Astrocyte (in vitro differentiated cells and primary cell): ENCODE measurements around the gene FN3K. TPM values are rescaled to one million over a fixed set of nuclear protein-coding genes. Genes with fewer than 3 reads are reported as not detected.

Source experiments
- DNase-seq: peaks from one replicate; pipeline ENCODE4 v3.0.0-alpha.2; 2010; ENCODE audit warnings: low read depth
- FAIRE-seq: peaks from 2 replicates; lab custom pipeline; 2011; peaks lifted over from hg19 to GRCh38; lab: Jason Lieb, UNC
- H2AFZ ChIP-seq: 2 replicates; pipeline ENCODE4 v1.6.0; 2012; ENCODE audit warnings: low read depth, low read length, inconsistent platforms
- H3K27ac ChIP-seq: 2 replicates; pipeline ENCODE4 v1.5.1; 2011; ENCODE audit warnings: low read depth, low read length, inconsistent platforms
- H3K27me3 ChIP-seq: 2 replicates; pipeline ENCODE4 v1.6.0; 2011; ENCODE audit warnings: low read length, inconsistent platforms; ENCODE audit not compliant: insufficient read depth
- H3K36me3 ChIP-seq: 2 replicates; pipeline ENCODE4 v1.5.1; 2011; ENCODE audit warnings: low read length, inconsistent platforms; ENCODE audit not compliant: insufficient read depth
- H3K4me1 ChIP-seq: 2 replicates; pipeline ENCODE4 v1.5.1; 2011; ENCODE audit warnings: low read length, inconsistent platforms; ENCODE audit not compliant: insufficient read depth
- H3K4me2 ChIP-seq: 2 replicates; pipeline ENCODE4 v1.6.0; 2012; ENCODE audit warnings: low read length, inconsistent platforms
- H3K4me3 ChIP-seq: 2 replicates; pipeline ENCODE4 v1.5.1; 2011; ENCODE audit warnings: low read depth, mild to moderate bottlenecking, low read length, inconsistent platforms; ENCODE audit not compliant: insufficient read depth
- H3K79me2 ChIP-seq: 2 replicates; pipeline ENCODE4 v1.6.0; 2012; ENCODE audit warnings: mild to moderate bottlenecking, low read length, inconsistent platforms; ENCODE audit not compliant: insufficient read depth
- H3K9ac ChIP-seq: 2 replicates; pipeline ENCODE4 v1.6.0; 2012; ENCODE audit warnings: mild to moderate bottlenecking, low read length, inconsistent platforms
- H3K9me3 ChIP-seq: 2 replicates; pipeline ENCODE4 v1.5.1; 2012; ENCODE audit warnings: low read depth, mild to moderate bottlenecking, low read length, inconsistent platforms; ENCODE audit not compliant: insufficient read depth
- H4K20me1 ChIP-seq: 2 replicates; pipeline ENCODE4 v1.6.0; 2012; ENCODE audit warnings: low read length, inconsistent platforms; ENCODE audit not compliant: insufficient read depth
- H3K27ac Mint-ChIP-seq: one replicate; pipeline ENCODE4 v1.8.0; 2021; ENCODE audit warnings: mild to moderate bottlenecking, mixed read lengths; ENCODE audit not compliant: unreplicated experiment
- H3K27me3 Mint-ChIP-seq: one replicate; pipeline ENCODE4 v1.8.0; 2021; ENCODE audit warnings: low read depth, mixed read lengths; ENCODE audit not compliant: unreplicated experiment
- H3K36me3 Mint-ChIP-seq: one replicate; pipeline ENCODE4 v1.8.0; 2021; ENCODE audit warnings: low read depth, mixed read lengths; ENCODE audit not compliant: unreplicated experiment
- H3K4me1 Mint-ChIP-seq: one replicate; pipeline ENCODE4 v1.8.0; 2021; ENCODE audit warnings: low read depth, mixed read lengths; ENCODE audit not compliant: unreplicated experiment
- H3K4me3 Mint-ChIP-seq: one replicate; pipeline ENCODE4 v1.8.0; 2021; ENCODE audit warnings: mild to moderate bottlenecking, moderate library complexity, mixed read lengths; ENCODE audit not compliant: unreplicated experiment
- H3K9me3 Mint-ChIP-seq: one replicate; pipeline ENCODE4 v1.8.0; 2021; ENCODE audit warnings: mild to moderate bottlenecking, mixed read lengths; ENCODE audit not compliant: unreplicated experiment
- CTCF ChIP-seq: IDR thresholded peaks from 2 replicates; pipeline ENCODE4 v1.5.1; 2011; ENCODE audit warnings: low read depth, mild to moderate bottlenecking, inconsistent platforms, low read length, moderate library complexity; ENCODE audit not compliant: insufficient read depth
- EZH2 ChIP-seq: IDR thresholded peaks from 2 replicates; pipeline ENCODE4 v1.6.1; 2012; ENCODE audit warnings: mild to moderate bottlenecking, low read length, inconsistent platforms; ENCODE audit not compliant: insufficient read depth
- total RNA-seq: library from RNA; stranded (reverse); gene quantifications from 2 replicates; pipeline ENCODE4 v1.2.1, GENCODE V29; 2021

The FN3K gene
- total RNA-seq, 1 donor from 2014 or later, result 4.1 TPM

- H3K27ac ChIP-seq, result no peak overlapping the region
- H3K27me3 ChIP-seq, result no peaks in the 10 kb centered on the region
- no peaks in the 10 kb centered on the region for H3K9me3 Mint-ChIP-seq
- H3K4me1 Mint-ChIP-seq, result peaks cover 1% of the 10 kb centered on the region
- no peak overlapping the region for H3K4me3 Mint-ChIP-seq
- H3K36me3 Mint-ChIP-seq, result no peaks in the 10 kb centered on the region
- no peaks in the 10 kb centered on the region for H3K9me3 ChIP-seq
- peaks cover 9% of the 10 kb centered on the region for H3K27me3 Mint-ChIP-seq
- no peak overlapping the region for H3K4me2 ChIP-seq
- no peaks in the 10 kb centered on the region for H3K36me3 ChIP-seq
- no peak for FAIRE-seq
- no peak overlapping the region for H3K4me3 ChIP-seq
- H3K4me1 ChIP-seq, result no peaks in the 10 kb centered on the region
- H3K27ac Mint-ChIP-seq, result no peak overlapping the region
- no peak overlapping the region for H2AFZ ChIP-seq
- no peak overlapping the region for H3K9ac ChIP-seq
- no peaks in the 10 kb centered on the region for H3K79me2 ChIP-seq
- no peak for TF ChIP-seq EZH2
- DNase-seq, result no peak
- no peaks in the 10 kb centered on the region for H4K20me1 ChIP-seq
Observed at GRCh38 chr17:82709024-82709675, 26.3 kb upstream of the FN3K start.

GRCh38 chr17:82709676-82710498, 25.5 kb upstream of the FN3K start:
- DNase-seq, result no peak
- H3K4me1 ChIP-seq, result no peaks in the 10 kb centered on the region
- no peak for TF ChIP-seq EZH2
- TF ChIP-seq CTCF, result no peak
- no peak overlapping the region for H3K4me2 ChIP-seq
- H3K27ac Mint-ChIP-seq, result no peak overlapping the region
- no peaks in the 10 kb centered on the region for H3K9me3 Mint-ChIP-seq
- H4K20me1 ChIP-seq, result no peaks in the 10 kb centered on the region
- no peak overlapping the region for H3K9ac ChIP-seq
- no peak overlapping the region for H3K4me3 Mint-ChIP-seq
- no peaks in the 10 kb centered on the region for H3K36me3 ChIP-seq
- no peak overlapping the region for H3K4me3 ChIP-seq
- H3K9me3 ChIP-seq, result no peaks in the 10 kb centered on the region
- H2AFZ ChIP-seq, result no peak overlapping the region
- H3K79me2 ChIP-seq, result no peaks in the 10 kb centered on the region
- FAIRE-seq, result no peak
- H3K27ac ChIP-seq, result no peak overlapping the region
- no peaks in the 10 kb centered on the region for H3K27me3 ChIP-seq
- peaks cover 9% of the 10 kb centered on the region for H3K27me3 Mint-ChIP-seq
- H3K36me3 Mint-ChIP-seq, result no peaks in the 10 kb centered on the region
- peaks cover 1% of the 10 kb centered on the region for H3K4me1 Mint-ChIP-seq

GRCh38 chr17:82710499-82711232, 24.7 kb upstream of the FN3K start:
- Histone ChIP-seq H3K79me2 (no peaks in the 10 kb centered on the region), H3K9me3 (no peaks in the 10 kb centered on the region), H3K27me3 (no peaks in the 10 kb centered on the region), H3K4me1 (no peaks in the 10 kb centered on the region), H2AFZ (no peak overlapping the region), H3K4me3 (no peak overlapping the region), H3K4me2 (no peak overlapping the region), H3K27ac (no peak overlapping the region), H3K36me3 (no peaks in the 10 kb centered on the region), H4K20me1 (no peaks in the 10 kb centered on the region), H3K9ac (no peak overlapping the region)
- Mint-ChIP-seq H3K4me3 (no peak overlapping the region), H3K9me3 (no peaks in the 10 kb centered on the region), H3K36me3 (no peaks in the 10 kb centered on the region), H3K27ac (no peak overlapping the region), H3K4me1 (peaks cover 1% of the 10 kb centered on the region), H3K27me3 (peaks cover 9% of the 10 kb centered on the region)
- FAIRE-seq (no peak), DNase-seq (no peak)
- TF ChIP-seq CTCF (no peak), EZH2 (no peak)
